Naive thymus-derived CD8-positive, alpha-beta T cell (primary cell): ENCODE data around the gene NEK8. TPM values are rescaled to one million over a fixed set of nuclear protein-coding genes. Genes with fewer than 3 reads are reported as not detected.

ENCODE experiments used
- ATAC-seq, 2 donors: fragments of 150-1000 bp; cut with Tn5 transposase in 1 of 2; sonication (Bioruptor Pico), chemical (Tn5 transposase) in 1 of 2; 1 replicate in 1 of 2; 2 replicates in 1 of 2; pipeline ENCODE4 v1.10.0; 2021; ENCODE audit warnings: mild to moderate bottlenecking in 2 of 2, moderate library complexity in 2 of 2
- POLR2A ChIA-PET: fragments of 350-600 bp; sonication (Branson Sonifier 250); formaldehyde crosslinking; loops from one replicate; lab custom pipeline; 2021; ENCODE audit warnings: antibody characterized with exemption; lab: Charles Lee
- DNase-seq, 10 donors: peaks; one replicate each; pipeline versions ENCODE4 v3.0.0 to v3.0.0-alpha.2; 2020 to 2022
- H3K27ac Mint-ChIP-seq, 10 donors: one replicate each; pipeline ENCODE4 v1.8.0; 2020 to 2022; ENCODE audit warnings: mild to moderate bottlenecking in 10 of 10, mixed read lengths in 10 of 10, moderate library complexity in 4 of 10, inconsistent platforms in 1 of 10
- H3K27me3 Mint-ChIP-seq, 5 donors: one replicate each; pipeline ENCODE4 v1.8.0; 2021 to 2022; ENCODE audit warnings: mixed read lengths in 5 of 5
- H3K36me3 Mint-ChIP-seq, 3 donors: one replicate each; pipeline ENCODE4 v1.8.0; 2020 to 2022; ENCODE audit warnings: mixed read lengths in 3 of 3, mild to moderate bottlenecking in 2 of 3, inconsistent platforms in 1 of 3
- H3K4me1 Mint-ChIP-seq, 4 donors: one replicate each; pipeline ENCODE4 v1.8.0; 2021 to 2022; ENCODE audit warnings: mixed read lengths in 4 of 4
- H3K4me3 Mint-ChIP-seq, 10 donors: one replicate each; pipeline ENCODE4 v1.8.0; 2020 to 2022; ENCODE audit warnings: mild to moderate bottlenecking in 10 of 10, mixed read lengths in 10 of 10, moderate library complexity in 6 of 10, inconsistent platforms in 1 of 10
- H3K9me3 Mint-ChIP-seq, 9 donors: one replicate each; pipeline ENCODE4 v1.8.0; 2020 to 2022; ENCODE audit warnings: mixed read lengths in 9 of 9, mild to moderate bottlenecking in 3 of 9, inconsistent platforms in 1 of 9, moderate library complexity in 1 of 9
- polyA plus RNA-seq, 3 donors: library from polyadenylated mRNA; unstranded; fragments of 300-500 nt; fragmentation: Illumina TruSeq; gene quantifications; one replicate each; pipeline ENCODE4 v1.2.3, GENCODE V29; 2021
- total RNA-seq, 8 experiments: library from RNA in 2 of 8; stranded (reverse) in 2 of 8; gene quantifications; one replicate each; pipeline ENCODE4 v1.2.3 and lab custom pipeline; 2021 to 2026

The NEK8 gene
- total and polyA plus RNA-seq, 5 experiments from 2014 or later, result 3.2 to 15.1 (median 4.0) TPM

GRCh38 chr17:28702752-28703150 is 25.8 kb upstream of the NEK8 start:
- no peak overlapping the region for H3K4me3 Mint-ChIP-seq
- peaks cover 0 to 58% (median 0%) of the 10 kb centered on the region in 3 donors for H3K36me3 Mint-ChIP-seq

GRCh38 chr17:28703552-28704218 is 24.9 kb upstream of the NEK8 start:
- DNase-seq, result no peak
- ATAC-seq, result no peak
- Mint-ChIP-seq H3K36me3 (peaks cover 0 to 51% (median 0%) of the 10 kb centered on the region in 3 donors), H3K9me3 (no peaks in the 10 kb centered on the region), H3K4me1 (peaks cover 0 to 3% (median 1%) of the 10 kb centered on the region in 4 donors), H3K27me3 (no peaks in the 10 kb centered on the region), H3K4me3 (peak overlapping the region in 1 of 10 donors; percentile 12), H3K27ac (peak overlapping the region in 8 of 10 donors; percentile 12 to 83 (median 56))
- POLR2A ChIA-PET, result interaction anchor here (1.0 kb wide), 1 partner anchor 57 kb away, joined by 3 read pairs; no protein-coding TSS in a partner anchor

More at GRCh38 chr17:28702752-28703150, 25.8 kb upstream of the NEK8 start:
- Mint-ChIP-seq H3K27ac (peak overlapping the region in 3 of 10 donors; percentile 37 to 45 (median 41)), H3K4me1 (peaks cover 0 to 3% (median under 1%) of the 10 kb centered on the region in 4 donors), H3K27me3 (no peaks in the 10 kb centered on the region), H3K9me3 (no peaks in the 10 kb centered on the region)
- ATAC-seq, result no peak
- no peak for DNase-seq
- POLR2A ChIA-PET, result interaction anchor here (1.0 to 1.7 kb wide), 2 partner anchors 9 to 56 kb away, joined by 3 to 8 read pairs; partner anchors contain the start of gene PROCA1

- Mint-ChIP-seq H3K27me3 (no peaks in the 10 kb centered on the region), H3K36me3 (peaks cover 0 to 46% (median 0%) of the 10 kb centered on the region in 3 donors), H3K4me1 (peaks cover 0 to 3% (median 1%) of the 10 kb centered on the region in 4 donors), H3K4me3 (no peak overlapping the region), H3K9me3 (no peaks in the 10 kb centered on the region), H3K27ac (peak overlapping the region in 6 of 10 donors; percentile 12 to 83 (median 52))
- DNase-seq (no peak), ATAC-seq (no peak)
- POLR2A ChIA-PET, result no interaction called here
These were observed 24.2 kb upstream of the NEK8 start for GRCh38 chr17:28704219-28704858.

- H3K36me3 Mint-ChIP-seq, result peaks cover 0 to 38% (median 0%) of the 10 kb centered on the region in 3 donors
- H3K27me3 Mint-ChIP-seq, result no peaks in the 10 kb centered on the region
- POLR2A ChIA-PET, result no interaction called here
- H3K4me1 Mint-ChIP-seq, result peaks cover 0 to 3% (median 1%) of the 10 kb centered on the region in 4 donors
- no peaks in the 10 kb centered on the region for H3K9me3 Mint-ChIP-seq
- H3K27ac Mint-ChIP-seq, result peak overlapping the region in 4 of 10 donors; percentile 40 to 94 (median 51)
- no peak for ATAC-seq
- H3K4me3 Mint-ChIP-seq, result no peak overlapping the region
- no peak for DNase-seq
These were observed 23.4 kb upstream of the NEK8 start for GRCh38 chr17:28705074-28705659.

- H3K27me3 Mint-ChIP-seq, result no peaks in the 10 kb centered on the region
- ATAC-seq (no peak), DNase-seq (no peak)
- POLR2A ChIA-PET, result no interaction called here
- peak overlapping the region in 3 of 10 donors; percentile 28 to 94 (median 58) for H3K27ac Mint-ChIP-seq
- peaks cover 4 to 7% (median 6%) of the 10 kb centered on the region in 4 donors for H3K4me1 Mint-ChIP-seq
- H3K36me3 Mint-ChIP-seq, result peaks cover 0 to 33% (median 0%) of the 10 kb centered on the region in 3 donors
- H3K4me3 Mint-ChIP-seq, result no peak overlapping the region
- no peaks in the 10 kb centered on the region for H3K9me3 Mint-ChIP-seq
These were observed 22.8 kb upstream of the NEK8 start for GRCh38 chr17:28705728-28706334.

- H3K4me3 Mint-ChIP-seq, result no peak overlapping the region
- H3K27ac Mint-ChIP-seq, result peak overlapping the region in 2 of 10 donors; percentile 20 to 94
- POLR2A ChIA-PET, result no interaction called here
- ATAC-seq, result no peak
- H3K36me3 Mint-ChIP-seq, result peaks cover 0 to 25% (median 0%) of the 10 kb centered on the region in 3 donors
- no peaks in the 10 kb centered on the region for H3K9me3 Mint-ChIP-seq
- H3K4me1 Mint-ChIP-seq, result peaks cover 5 to 9% (median 7%) of the 10 kb centered on the region in 4 donors
- H3K27me3 Mint-ChIP-seq, result no peaks in the 10 kb centered on the region
- DNase-seq, result no peak
These were observed 21.9 kb upstream of the NEK8 start for GRCh38 chr17:28706471-28707338.

- peaks cover 0 to 18% (median 0%) of the 10 kb centered on the region in 3 donors for H3K36me3 Mint-ChIP-seq
- ATAC-seq (no peak), DNase-seq (no peak)
- peak overlapping the region in 4 of 10 donors; percentile 20 to 60 (median 22) for H3K27ac Mint-ChIP-seq
- H3K4me3 Mint-ChIP-seq, result no peak overlapping the region
- POLR2A ChIA-PET, result no interaction called here
- H3K4me1 Mint-ChIP-seq, result peaks cover 6 to 15% (median 11%) of the 10 kb centered on the region in 4 donors
- no peaks in the 10 kb centered on the region for H3K9me3 Mint-ChIP-seq
- H3K27me3 Mint-ChIP-seq, result no peaks in the 10 kb centered on the region
These were observed 21.3 kb upstream of the NEK8 start for GRCh38 chr17:28707339-28707720.

- Mint-ChIP-seq H3K36me3 (peaks cover 0 to 2% (median 0%) of the 10 kb centered on the region in 3 donors), H3K4me3 (peak overlapping the region; percentile 84 to 95 (median 92)), H3K27ac (peak overlapping the region; percentile 85 to 97 (median 95)), H3K4me1 (peaks cover 3 to 20% (median 15%) of the 10 kb centered on the region in 4 donors), H3K27me3 (peaks cover 0 to 18% (median 10%) of the 10 kb centered on the region in 5 donors), H3K9me3 (no peaks in the 10 kb centered on the region)
- ATAC-seq (peak; percentile 88 to 89), DNase-seq (peak; percentile 82 to 92 (median 88))
- POLR2A ChIA-PET, result interaction anchor here (0.5 to 4.7 kb wide), 19 partner anchors 9 to 327 kb away, joined by 3 to 81 read pairs (median 4); partner anchors contain the start of genes ALDOC, BLTP2, FAM222B and FLOT2
These were observed 17.5 kb upstream of the NEK8 start for GRCh38 chr17:28710861-28711722.

- peak; percentile 55 to 61 for ATAC-seq
- peaks cover 0 to 2% (median 0%) of the 10 kb centered on the region in 3 donors for H3K36me3 Mint-ChIP-seq
- no peaks in the 10 kb centered on the region for H3K9me3 Mint-ChIP-seq
- H3K4me3 Mint-ChIP-seq, result peak within 1 kb of the TSS; percentile 84 to 95 (median 92)
- peak within 1 kb of the TSS; percentile 85 to 97 (median 95) for H3K27ac Mint-ChIP-seq
- DNase-seq, result peak in 4 of 10 donors; percentile 15 to 76 (median 44)
- peaks cover 0 to 21% (median 10%) of the 10 kb centered on the region in 5 donors for H3K27me3 Mint-ChIP-seq
- peaks cover 3 to 20% (median 16%) of the 10 kb centered on the region in 4 donors for H3K4me1 Mint-ChIP-seq
- POLR2A ChIA-PET, result interaction anchor here (0.7 to 4.7 kb wide), 15 partner anchors 9 to 239 kb away, joined by 3 to 81 read pairs (median 4); partner anchors contain the start of genes BLTP2, FAM222B, NEK8 and PHF12
These were observed 16.9 kb upstream of the NEK8 start, which contains the start of gene PROCA1 for GRCh38 chr17:28711723-28712031. Gene PROCA1 (minus strand): TSS chr17:28711888. CDS start chr17:28711660, 228 bp downstream.

GRCh38 chr17:28712032-28712704 is 16.4 kb upstream of the NEK8 start:
- Mint-ChIP-seq H3K4me1 (peaks cover 3 to 20% (median 16%) of the 10 kb centered on the region in 4 donors), H3K27me3 (peaks cover 0 to 21% (median 10%) of the 10 kb centered on the region in 5 donors), H3K27ac (peak overlapping the region; percentile 85 to 97 (median 94)), H3K4me3 (peak overlapping the region; percentile 84 to 95 (median 92)), H3K9me3 (no peaks in the 10 kb centered on the region), H3K36me3 (peaks cover 0 to 2% (median 0%) of the 10 kb centered on the region in 3 donors)
- POLR2A ChIA-PET, result interaction anchor here (0.6 to 4.7 kb wide), 15 partner anchors 9 to 239 kb away, joined by 3 to 81 read pairs (median 6); partner anchors contain the start of genes BLTP2, FAM222B, NEK8 and PHF12
- ATAC-seq, result peak; percentile 37 to 48
- peak; percentile 32 to 80 (median 45) for DNase-seq
